GM12875 (cell line): ENCODE measurements around the gene ASB3.

ENCODE experiments used
- H3K4me3 ChIP-seq: one replicate; pipeline ENCODE4 v1.5.1; 2011; ENCODE audit warnings: low read depth, low read length, control low read depth
- CTCF ChIP-seq: IDR thresholded peaks from 2 replicates; pipeline ENCODE4 v1.5.1; 2011; ENCODE audit warnings: low read depth, mild to moderate bottlenecking, control low read depth, inconsistent platforms, low read length, moderate library complexity, borderline replicate concordance; ENCODE audit not compliant: insufficient read depth

The ASB3 gene

GRCh38 chr2:53635694-53636093, 151.1 kb downstream of the ASB3 start:
- H3K4me3 ChIP-seq = no peak overlapping the region
- no peak for TF ChIP-seq CTCF

GRCh38 chr2:53633441-53633840, 153.3 kb downstream of the ASB3 start:
- no peak for TF ChIP-seq CTCF
- H3K4me3 ChIP-seq = no peak overlapping the region

GRCh38 chr2:53632714-53633113, 154.0 kb downstream of the ASB3 start:
- no peak for TF ChIP-seq CTCF
- no peak overlapping the region for H3K4me3 ChIP-seq

GRCh38 chr2:53632126-53632460, 154.7 kb downstream of the ASB3 start:
- H3K4me3 ChIP-seq = no peak overlapping the region
- TF ChIP-seq CTCF = no peak

- no peak overlapping the region for H3K4me3 ChIP-seq
- no peak for TF ChIP-seq CTCF
Measured at GRCh38 chr2:53631313-53632125, 155.2 kb downstream of the ASB3 start.

GRCh38 chr2:53630026-53630606, 156.6 kb downstream of the ASB3 start:
- no peak for TF ChIP-seq CTCF

GRCh38 chr2:53629501-53629900, 157.3 kb downstream of the ASB3 start:
- TF ChIP-seq CTCF = no peak
- no peak overlapping the region for H3K4me3 ChIP-seq

More at GRCh38 chr2:53630026-53630606, 156.6 kb downstream of the ASB3 start:
- H3K4me3 ChIP-seq = no peak overlapping the region
